ENCODE data around the gene ATP13A2.
A peak's percentile ranks its signal among the peaks of the same experiment; 100 is the strongest.

ATP13A2 gene

GRCh38 chr1:16958475-16958874, 53.3 kb downstream of the ATP13A2 start:
- Histone ChIP-seq H3K14ac (ENCODE audit: low read length) (no peak overlapping the region), H3K18ac (ENCODE audit: low read length) (no peak overlapping the region)
- DNase-seq (ENCODE audit: low spot score) = no peak

GRCh38 chr1:16957731-16958130, 54.0 kb downstream of the ATP13A2 start:
- H3K4me3 ChIP-seq (ENCODE audit: low read length in 2 of 2) = no peak overlapping the region
- no peak overlapping the region for H2BK120ac ChIP-seq (ENCODE audit: low read depth, low read length)
- H3K4me2 ChIP-seq (ENCODE audit: insufficient read depth, low read length, poor library complexity, severe bottlenecking) = no peak overlapping the region
- no peak overlapping the region for H3K4ac ChIP-seq (ENCODE audit: low read length)
- H2BK5ac ChIP-seq (ENCODE audit: low read length) = no peak overlapping the region
- H3K23ac ChIP-seq (ENCODE audit: low read depth, low read length, poor library complexity) = no peak overlapping the region
- H3K27me3 ChIP-seq (ENCODE audit: control insufficient read depth in 3 of 3, insufficient read depth in 3 of 3, low read depth in 1 of 3, low read length in 3 of 3) = no peaks in the 10 kb centered on the region
- peaks cover 2% of the 10 kb centered on the region for H3K79me1 ChIP-seq (ENCODE audit: low read depth, low read length)
- DNase-seq (ENCODE audit: low spot score) = no peak
- no peak overlapping the region for H2BK12ac ChIP-seq (ENCODE audit: low read length)
- peaks cover 25 to 56% of the 10 kb centered on the region in 2 donors for H3K36me3 ChIP-seq (replicated peaks in 1 of 2; ENCODE audit: control insufficient read depth in 2 of 2, insufficient read depth in 2 of 2, low read length in 2 of 2)
- no peak overlapping the region for H3K14ac ChIP-seq (ENCODE audit: low read length)
- H3K27ac ChIP-seq (replicated peaks; ENCODE audit: low read length) = no peak overlapping the region
- no peak overlapping the region for H3K9ac ChIP-seq (ENCODE audit: low read depth, low read length, poor library complexity)
- H2AK5ac ChIP-seq (ENCODE audit: low read depth, low read length) = no peak overlapping the region
- no peak overlapping the region for H4K8ac ChIP-seq (ENCODE audit: low read depth, low read length)
- WGBS, 2 donors (ENCODE audit: extremely low coverage in 2 of 2, insufficient read length in 2 of 2, insufficient replicate concordance in 1 of 2) = no CpG with 5 or more reads among the region's 8 CpGs
- H4K91ac ChIP-seq (ENCODE audit: low read depth, low read length, poor library complexity) = no peak overlapping the region
- H3K9me3 ChIP-seq (replicated peaks in 1 of 2; ENCODE audit: control insufficient read depth in 2 of 2, insufficient read depth in 1 of 2, low read depth in 1 of 2, low read length in 2 of 2) = no peaks in the 10 kb centered on the region
- H2AFZ ChIP-seq (ENCODE audit: low read length) = no peak overlapping the region
- peaks cover 8 to 12% of the 10 kb centered on the region in 2 donors for H3K4me1 ChIP-seq (ENCODE audit: control insufficient read depth in 2 of 2, insufficient read depth in 1 of 2, low read depth in 1 of 2, low read length in 2 of 2)
- H2BK15ac ChIP-seq (ENCODE audit: low read length) = no peak overlapping the region
- no peak overlapping the region for H3K18ac ChIP-seq (ENCODE audit: low read length)

More at GRCh38 chr1:16958475-16958874, 53.3 kb downstream of the ATP13A2 start:
- Histone ChIP-seq H2BK120ac (ENCODE audit: low read depth, low read length) (no peak overlapping the region), H2BK12ac (ENCODE audit: low read length) (no peak overlapping the region), H3K9me3 (replicated peaks in 1 of 2; ENCODE audit: control insufficient read depth in 2 of 2, insufficient read depth in 1 of 2, low read depth in 1 of 2, low read length in 2 of 2) (no peaks in the 10 kb centered on the region), H3K4me1 (ENCODE audit: control insufficient read depth in 2 of 2, insufficient read depth in 1 of 2, low read depth in 1 of 2, low read length in 2 of 2) (peaks cover 6 to 10% of the 10 kb centered on the region in 2 donors), H3K9ac (ENCODE audit: low read depth, low read length, poor library complexity) (no peak overlapping the region), H4K8ac (ENCODE audit: low read depth, low read length) (no peak overlapping the region), H3K23ac (ENCODE audit: low read depth, low read length, poor library complexity) (no peak overlapping the region), H2BK15ac (ENCODE audit: low read length) (no peak overlapping the region), H3K79me1 (ENCODE audit: low read depth, low read length) (peaks cover 2% of the 10 kb centered on the region), H3K36me3 (replicated peaks in 1 of 2; ENCODE audit: control insufficient read depth in 2 of 2, insufficient read depth in 2 of 2, low read length in 2 of 2) (peaks cover 25 to 61% of the 10 kb centered on the region in 2 donors), H2BK5ac (ENCODE audit: low read length) (no peak overlapping the region), H2AK5ac (ENCODE audit: low read depth, low read length) (no peak overlapping the region), H3K27ac (replicated peaks; ENCODE audit: low read length) (no peak overlapping the region), H4K91ac (ENCODE audit: low read depth, low read length, poor library complexity) (no peak overlapping the region), H3K4ac (ENCODE audit: low read length) (no peak overlapping the region), H3K4me2 (ENCODE audit: insufficient read depth, low read length, poor library complexity, severe bottlenecking) (no peak overlapping the region), H3K27me3 (ENCODE audit: control insufficient read depth in 3 of 3, insufficient read depth in 3 of 3, low read depth in 1 of 3, low read length in 3 of 3) (no peaks in the 10 kb centered on the region), H2AFZ (ENCODE audit: low read length) (no peak overlapping the region), H3K4me3 (ENCODE audit: low read length in 2 of 2) (no peak overlapping the region)
- WGBS, 2 donors (ENCODE audit: extremely low coverage in 2 of 2, insufficient read length in 2 of 2, insufficient replicate concordance in 1 of 2) = no CpG with 5 or more reads among the region's 12 CpGs

DNA sequence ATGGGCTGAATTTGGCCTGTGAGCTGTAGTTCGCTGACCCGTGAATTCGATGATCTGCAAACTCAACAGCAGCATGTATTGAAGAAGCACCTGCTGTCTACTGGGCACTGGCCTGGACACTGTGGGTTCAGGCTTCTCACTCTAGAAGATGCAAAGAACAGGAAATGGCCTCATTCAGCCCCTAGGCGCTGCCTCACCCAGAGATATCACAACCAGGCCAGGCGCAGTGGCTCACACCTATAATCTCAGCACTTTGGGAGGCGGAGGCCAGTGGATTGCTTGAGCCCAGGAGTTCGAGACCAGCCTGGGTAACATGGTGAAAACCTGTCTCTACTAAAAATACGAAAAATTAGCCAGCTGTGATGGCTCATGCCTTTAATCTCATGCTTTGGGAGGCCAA, 55.0 kb downstream of the ATP13A2 start:
- no peak overlapping the region for H4K91ac ChIP-seq (ENCODE audit: low read depth, low read length, poor library complexity)
- no peak overlapping the region for H2AK5ac ChIP-seq (ENCODE audit: low read depth, low read length)
- no peak overlapping the region for H2BK5ac ChIP-seq (ENCODE audit: low read length)
- H3K9me3 ChIP-seq (replicated peaks in 1 of 2; ENCODE audit: control insufficient read depth in 2 of 2, insufficient read depth in 1 of 2, low read depth in 1 of 2, low read length in 2 of 2) = no peaks in the 10 kb centered on the region
- no peak overlapping the region for H3K14ac ChIP-seq (ENCODE audit: low read length)
- H3K4me3 ChIP-seq (ENCODE audit: low read length in 2 of 2) = no peak overlapping the region
- H4K8ac ChIP-seq (ENCODE audit: low read depth, low read length) = no peak overlapping the region
- no peak overlapping the region for H3K27ac ChIP-seq (replicated peaks; ENCODE audit: low read length)
- no peak overlapping the region for H3K4me2 ChIP-seq (ENCODE audit: insufficient read depth, low read length, poor library complexity, severe bottlenecking)
- H3K18ac ChIP-seq (ENCODE audit: low read length) = no peak overlapping the region
- H2BK15ac ChIP-seq (ENCODE audit: low read length) = no peak overlapping the region
- no peak overlapping the region for H2BK120ac ChIP-seq (ENCODE audit: low read depth, low read length)
- WGBS, 2 donors (ENCODE audit: extremely low coverage in 2 of 2, insufficient read length in 2 of 2, insufficient replicate concordance in 1 of 2) = no CpG with 5 or more reads among the region's 8 CpGs
- no peaks in the 10 kb centered on the region for H3K27me3 ChIP-seq (ENCODE audit: control insufficient read depth in 3 of 3, insufficient read depth in 3 of 3, low read depth in 1 of 3, low read length in 3 of 3)
- H2BK12ac ChIP-seq (ENCODE audit: low read length) = no peak overlapping the region
- no peak overlapping the region for H3K4ac ChIP-seq (ENCODE audit: low read length)
- H3K79me1 ChIP-seq (ENCODE audit: low read depth, low read length) = peaks cover 2% of the 10 kb centered on the region
- peaks cover 9 to 12% of the 10 kb centered on the region in 2 donors for H3K4me1 ChIP-seq (ENCODE audit: control insufficient read depth in 2 of 2, insufficient read depth in 1 of 2, low read depth in 1 of 2, low read length in 2 of 2)
- peaks cover 25 to 54% of the 10 kb centered on the region in 2 donors for H3K36me3 ChIP-seq (replicated peaks in 1 of 2; ENCODE audit: control insufficient read depth in 2 of 2, insufficient read depth in 2 of 2, low read length in 2 of 2)
- no peak overlapping the region for H2AFZ ChIP-seq (ENCODE audit: low read length)
- H3K9ac ChIP-seq (ENCODE audit: low read depth, low read length, poor library complexity) = no peak overlapping the region
- no peak for DNase-seq (ENCODE audit: low spot score)
- no peak overlapping the region for H3K23ac ChIP-seq (ENCODE audit: low read depth, low read length, poor library complexity)

DNA sequence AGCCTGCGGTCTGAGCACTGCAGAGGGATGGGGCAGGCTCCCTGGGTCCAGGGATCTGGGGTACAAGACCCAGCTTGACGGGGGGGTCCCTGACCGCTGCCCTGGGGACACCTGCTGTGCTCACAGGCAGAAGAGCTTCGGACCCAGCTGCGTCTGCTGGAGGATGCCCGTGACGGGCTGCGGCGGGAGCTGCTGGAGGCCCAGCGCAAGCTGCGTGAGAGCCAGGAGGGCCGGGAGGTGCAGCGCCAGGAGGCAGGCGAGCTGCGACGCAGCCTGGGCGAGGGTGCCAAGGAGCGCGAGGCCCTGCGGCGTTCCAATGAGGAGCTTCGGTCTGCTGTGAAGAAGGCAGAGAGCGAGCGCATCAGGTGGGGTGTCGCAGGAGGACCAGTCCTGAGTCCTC, 56.5 kb downstream of the ATP13A2 start:
- WGBS, 2 donors (ENCODE audit: extremely low coverage in 2 of 2, insufficient read length in 2 of 2, insufficient replicate concordance in 1 of 2) = no CpG with 5 or more reads among the region's 25 CpGs
- no peaks in the 10 kb centered on the region for H3K79me1 ChIP-seq (ENCODE audit: low read depth, low read length)
- no peak overlapping the region for H4K91ac ChIP-seq (ENCODE audit: low read depth, low read length, poor library complexity)
- H3K18ac ChIP-seq (ENCODE audit: low read length) = peak overlapping the region; percentile 13
- H3K9me3 ChIP-seq (replicated peaks in 1 of 2; ENCODE audit: control insufficient read depth in 2 of 2, insufficient read depth in 1 of 2, low read depth in 1 of 2, low read length in 2 of 2) = no peaks in the 10 kb centered on the region
- H3K4me2 ChIP-seq (ENCODE audit: insufficient read depth, low read length, poor library complexity, severe bottlenecking) = no peak overlapping the region
- no peak overlapping the region for H3K4ac ChIP-seq (ENCODE audit: low read length)
- no peak overlapping the region for H2AFZ ChIP-seq (ENCODE audit: low read length)
- H2BK5ac ChIP-seq (ENCODE audit: low read length) = peak overlapping the region; percentile 72
- H3K27me3 ChIP-seq (ENCODE audit: control insufficient read depth in 3 of 3, insufficient read depth in 3 of 3, low read depth in 1 of 3, low read length in 3 of 3) = no peaks in the 10 kb centered on the region
- no peak overlapping the region for H2AK5ac ChIP-seq (ENCODE audit: low read depth, low read length)
- no peak overlapping the region for H2BK15ac ChIP-seq (ENCODE audit: low read length)
- no peak overlapping the region for H3K14ac ChIP-seq (ENCODE audit: low read length)
- H4K8ac ChIP-seq (ENCODE audit: low read depth, low read length) = no peak overlapping the region
- H3K27ac ChIP-seq (replicated peaks; ENCODE audit: low read length) = no peak overlapping the region
- H3K23ac ChIP-seq (ENCODE audit: low read depth, low read length, poor library complexity) = no peak overlapping the region
- DNase-seq (ENCODE audit: low spot score) = no peak
- H3K36me3 ChIP-seq (replicated peaks in 1 of 2; ENCODE audit: control insufficient read depth in 2 of 2, insufficient read depth in 2 of 2, low read length in 2 of 2) = peaks cover 28 to 47% of the 10 kb centered on the region in 2 donors
- H2BK12ac ChIP-seq (ENCODE audit: low read length) = peak overlapping the region; percentile 48
- H3K4me3 ChIP-seq (ENCODE audit: low read length in 2 of 2) = no peak overlapping the region
- peaks cover 9 to 12% of the 10 kb centered on the region in 2 donors for H3K4me1 ChIP-seq (ENCODE audit: control insufficient read depth in 2 of 2, insufficient read depth in 1 of 2, low read depth in 1 of 2, low read length in 2 of 2)
- no peak overlapping the region for H2BK120ac ChIP-seq (ENCODE audit: low read depth, low read length)
- H3K9ac ChIP-seq (ENCODE audit: low read depth, low read length, poor library complexity) = no peak overlapping the region
